PC-3 (cell line): ENCODE results near the gene LAMA5. TPM values are rescaled to one million over a fixed set of nuclear protein-coding genes. Genes with fewer than 3 reads are reported as not detected.
A peak's percentile ranks its signal among the peaks of the same experiment; 100 is the strongest.

Source experiments
- ATAC-seq: fragments of 200-7000 bp; cut with Tn5 transposase; 2 replicates; pipeline ENCODE4 v1.9.1; 2020; ENCODE audit warnings: mild to moderate bottlenecking, moderate library complexity
- BruUV-seq: library from RNA; stranded (reverse); fragments of 400-500 nt; replicated peaks from 2 replicates; lab custom pipeline; 2021; lab: Mats Ljungman, UMichigan
- CTCF ChIA-PET: fragments of 300-600 bp; sonication (Branson Sonifier 250); formaldehyde crosslinking; loops from one replicate; lab custom pipeline; 2022; ENCODE audit warnings: antibody characterized with exemption; lab: Charles Lee
- POLR2A ChIA-PET: fragments of 300-600 bp; sonication (Branson Sonifier 250); formaldehyde crosslinking; loops from one replicate; lab custom pipeline; 2022; ENCODE audit warnings: antibody characterized with exemption; ENCODE audit not compliant: unreplicated experiment; lab: Charles Lee
- DNase-seq: peaks from one replicate; pipeline ENCODE4 v3.0.0-alpha.2; 2015
- H2AFZ ChIP-seq: fragments of 300-600 bp; sonication (generic); 2 replicates; pipeline ENCODE4 v1.6.0; 2016; ENCODE audit warnings: antibody characterized with exemption, low read length
- H3F3A ChIP-seq: fragments of 300-600 bp; sonication (generic); one replicate; pipeline ENCODE4 v1.6.0; 2017; ENCODE audit warnings: antibody characterized with exemption, low read length, control low read depth, mild to moderate bottlenecking; ENCODE audit not compliant: unreplicated experiment
- H3K27ac ChIP-seq: fragments of 300-600 bp; sonication (generic); 2 replicates; pipeline ENCODE4 v1.5.1; 2016; ENCODE audit warnings: mild to moderate bottlenecking, low read length
- H3K27me3 ChIP-seq: fragments of 300-600 bp; sonication (generic); 2 replicates; pipeline ENCODE4 v1.6.1; 2016; ENCODE audit warnings: low read length, mixed read lengths
- H3K36me3 ChIP-seq: fragments of 300-600 bp; sonication (generic); 2 replicates; pipeline ENCODE4 v1.6.1; 2016; ENCODE audit warnings: low read depth, mixed run types, low read length, mixed read lengths
- H3K4me1 ChIP-seq: fragments of 300-600 bp; sonication (generic); 2 replicates; pipeline ENCODE4 v1.5.1; 2016; ENCODE audit warnings: low read length; ENCODE audit not compliant: insufficient read depth
- H3K4me2 ChIP-seq: fragments of 300-600 bp; sonication (generic); 2 replicates; pipeline ENCODE4 v1.6.0; 2016; ENCODE audit warnings: low read length
- H3K4me3 ChIP-seq: fragments of 300-600 bp; sonication (generic); 2 replicates; pipeline ENCODE4 v1.5.1; 2016; ENCODE audit warnings: mild to moderate bottlenecking, low read length, mixed read lengths
- H3K79me2 ChIP-seq: fragments of 300-600 bp; sonication (generic); 2 replicates; pipeline ENCODE4 v1.6.1; 2017; ENCODE audit warnings: low read length, mixed read lengths
- H3K9ac ChIP-seq: fragments of 300-600 bp; sonication (generic); 2 replicates; pipeline ENCODE4 v1.6.0; 2016; ENCODE audit warnings: mild to moderate bottlenecking, low read length
- H3K9me2 ChIP-seq: fragments of 300-600 bp; sonication (generic); replicated peaks from 2 replicates; pipeline ENCODE4 v1.6.1; 2016; ENCODE audit warnings: mixed run types, low read length, mixed read lengths
- H3K9me3 ChIP-seq: fragments of 300-600 bp; sonication (generic); 2 replicates; pipeline ENCODE4 v1.6.1; 2016; ENCODE audit warnings: low read length, mixed read lengths
- H4K20me1 ChIP-seq: fragments of 300-600 bp; sonication (generic); 2 replicates; pipeline ENCODE4 v1.6.1; 2016; ENCODE audit warnings: low read length, mixed read lengths
- EZH2 ChIP-seq: fragments of 300-600 bp; sonication (generic); IDR thresholded peaks from one replicate; pipeline ENCODE4 v1.6.1; 2017; ENCODE audit warnings: antibody characterized with exemption, mild to moderate bottlenecking, low read length; ENCODE audit not compliant: unreplicated experiment
- EZH2phosphoT487 ChIP-seq: fragments of 300-600 bp; sonication (generic); IDR thresholded peaks from 2 replicates; pipeline ENCODE4 v1.6.1; 2018; ENCODE audit warnings: mild to moderate bottlenecking, antibody characterized with exemption, low read length, borderline replicate concordance
- intact Hi-C: fragments of 100-400 bp; cut with micrococcal nuclease; formaldehyde crosslinking; loops from 2 replicates; pipeline ENCODE4 v1.9.0; 2023
- total RNA-seq: library from RNA; depleted of rRNA; stranded (reverse); fragments of >200 nt; gene quantifications from 2 replicates; pipeline ENCODE4 v1.2.3, GENCODE V29; 2014
- TF ChIP-seq, protein P1 (sequence below): fragments of 300-600 bp; sonication (generic); conservative IDR thresholded peaks from 2 replicates; pipeline ENCODE4 v1.5.1; 2017; ENCODE audit warnings: antibody characterized with exemption, low read depth, mild to moderate bottlenecking, low read length

LAMA5 gene
- total RNA-seq, 1 experiment from 2014 or later: 196 TPM

DNA sequence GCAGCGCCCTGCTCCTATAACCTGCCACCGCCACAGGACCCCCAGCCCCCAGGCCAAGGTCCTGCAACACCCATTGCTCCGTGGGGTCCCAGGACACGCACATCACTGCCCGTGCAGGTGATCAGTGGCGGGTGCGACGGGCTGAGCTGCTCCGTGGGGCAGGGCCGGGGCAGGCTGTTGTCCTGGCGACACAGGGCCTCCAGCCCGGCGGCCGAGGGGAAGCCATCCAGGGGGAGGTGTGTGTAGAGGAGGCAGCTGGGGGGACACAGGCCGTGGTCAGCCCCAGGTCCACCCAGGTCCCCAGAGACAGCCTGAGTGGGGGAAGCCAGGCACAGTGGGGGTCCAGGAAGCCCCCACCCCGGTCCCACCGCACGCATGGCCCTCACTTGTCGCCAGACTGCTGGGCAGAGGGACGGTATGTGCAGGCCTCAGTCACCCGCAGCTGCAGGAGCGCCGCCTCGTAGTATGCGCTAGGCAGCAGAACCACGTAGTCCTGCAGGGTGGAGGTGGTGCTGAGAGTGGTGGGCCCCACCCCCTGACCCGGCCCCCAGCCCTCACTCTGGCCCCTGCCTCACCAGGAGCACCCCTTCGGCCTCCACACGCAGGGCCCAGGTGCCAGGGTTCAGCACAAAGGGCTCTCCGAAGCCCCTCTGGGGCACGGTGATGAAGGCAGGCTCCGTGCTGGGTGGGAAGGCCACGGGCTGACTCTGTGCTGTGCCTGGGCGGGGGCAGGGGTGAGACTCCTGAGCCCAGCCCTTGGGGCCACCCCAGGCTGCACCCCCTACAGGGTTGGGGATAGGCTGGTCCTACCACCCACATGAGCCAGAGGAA, 33.9 kb downstream of the LAMA5 start:
- Histone ChIP-seq H3F3A (no peaks in the 10 kb centered on the region), H3K9ac (no peak overlapping the region), H3K27ac (no peak overlapping the region), H3K9me2 (no peaks in the 10 kb centered on the region), H2AFZ (no peak overlapping the region), H3K4me2 (no peak overlapping the region), H4K20me1 (no peaks in the 10 kb centered on the region; the same call in 1 of the 2 replicates), H3K27me3 (no peaks in the 10 kb centered on the region), H3K4me1 (no peaks in the 10 kb centered on the region), H3K9me3 (no peaks in the 10 kb centered on the region), H3K4me3 (no peak overlapping the region), H3K79me2 (no peaks in the 10 kb centered on the region), H3K36me3 (peaks cover 64% of the 10 kb centered on the region)
- CTCF ChIA-PET: interaction anchor here (0.6 kb wide), 1 partner anchor 28 kb away, joined by 3 read pairs; no protein-coding TSS in a partner anchor
- no peak for DNase-seq
- intact Hi-C loops: no loop called here
- POLR2A ChIA-PET: interaction anchor here (0.6 kb wide), 1 partner anchor 12 kb away, joined by 3 read pairs; no protein-coding TSS in a partner anchor
- TF ChIP-seq EZH2 (no peak), EZH2phosphoT487 (no peak)
- TF ChIP-seq, protein P1, sequence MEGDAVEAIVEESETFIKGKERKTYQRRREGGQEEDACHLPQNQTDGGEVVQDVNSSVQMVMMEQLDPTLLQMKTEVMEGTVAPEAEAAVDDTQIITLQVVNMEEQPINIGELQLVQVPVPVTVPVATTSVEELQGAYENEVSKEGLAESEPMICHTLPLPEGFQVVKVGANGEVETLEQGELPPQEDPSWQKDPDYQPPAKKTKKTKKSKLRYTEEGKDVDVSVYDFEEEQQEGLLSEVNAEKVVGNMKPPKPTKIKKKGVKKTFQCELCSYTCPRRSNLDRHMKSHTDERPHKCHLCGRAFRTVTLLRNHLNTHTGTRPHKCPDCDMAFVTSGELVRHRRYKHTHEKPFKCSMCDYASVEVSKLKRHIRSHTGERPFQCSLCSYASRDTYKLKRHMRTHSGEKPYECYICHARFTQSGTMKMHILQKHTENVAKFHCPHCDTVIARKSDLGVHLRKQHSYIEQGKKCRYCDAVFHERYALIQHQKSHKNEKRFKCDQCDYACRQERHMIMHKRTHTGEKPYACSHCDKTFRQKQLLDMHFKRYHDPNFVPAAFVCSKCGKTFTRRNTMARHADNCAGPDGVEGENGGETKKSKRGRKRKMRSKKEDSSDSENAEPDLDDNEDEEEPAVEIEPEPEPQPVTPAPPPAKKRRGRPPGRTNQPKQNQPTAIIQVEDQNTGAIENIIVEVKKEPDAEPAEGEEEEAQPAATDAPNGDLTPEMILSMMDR: no peak
- TSS peak; percentile 49 for BruUV-seq
- ATAC-seq: no peak

DNA sequence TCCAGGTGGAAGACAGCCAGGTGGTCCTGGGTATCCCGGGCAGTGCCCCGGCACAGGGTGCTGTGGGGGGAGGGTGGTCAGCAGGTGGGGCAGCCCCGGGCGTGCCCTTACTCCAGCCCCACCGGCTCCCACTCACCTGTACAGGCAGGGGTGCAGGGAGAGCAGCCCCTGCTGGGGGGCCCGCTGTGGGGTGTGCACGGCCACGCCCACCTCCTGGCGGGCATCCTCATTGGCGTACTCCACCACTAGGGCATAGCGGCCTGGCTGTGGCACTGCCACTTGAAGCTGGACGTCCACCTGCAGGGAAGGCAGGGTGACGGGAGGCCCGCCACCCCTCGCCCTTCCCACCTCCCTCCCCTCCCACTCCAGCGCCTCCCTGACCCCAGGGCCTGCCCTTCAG, 34.7 kb downstream of the LAMA5 start:
- Histone ChIP-seq H3K4me2 (no peak overlapping the region), H3K79me2 (no peaks in the 10 kb centered on the region), H3K9me2 (no peaks in the 10 kb centered on the region), H3K36me3 (peaks cover 68% of the 10 kb centered on the region), H3K27ac (no peak overlapping the region), H3K27me3 (no peaks in the 10 kb centered on the region), H4K20me1 (no peaks in the 10 kb centered on the region; the same call in 1 of the 2 replicates), H3K9me3 (no peaks in the 10 kb centered on the region), H3F3A (no peaks in the 10 kb centered on the region), H3K9ac (no peak overlapping the region), H3K4me3 (no peak overlapping the region), H3K4me1 (no peaks in the 10 kb centered on the region), H2AFZ (no peak overlapping the region)
- POLR2A ChIA-PET: interaction anchor here (0.6 kb wide), 1 partner anchor 13 kb away, joined by 3 read pairs; no protein-coding TSS in a partner anchor
- CTCF ChIA-PET: no interaction called here
- no peak for ATAC-seq
- intact Hi-C loops: no loop called here
- no TSS peak for BruUV-seq
- TF ChIP-seq, protein P1: no peak
- TF ChIP-seq EZH2phosphoT487: no peak
- no peak for TF ChIP-seq EZH2
- DNase-seq: no peak

DNA sequence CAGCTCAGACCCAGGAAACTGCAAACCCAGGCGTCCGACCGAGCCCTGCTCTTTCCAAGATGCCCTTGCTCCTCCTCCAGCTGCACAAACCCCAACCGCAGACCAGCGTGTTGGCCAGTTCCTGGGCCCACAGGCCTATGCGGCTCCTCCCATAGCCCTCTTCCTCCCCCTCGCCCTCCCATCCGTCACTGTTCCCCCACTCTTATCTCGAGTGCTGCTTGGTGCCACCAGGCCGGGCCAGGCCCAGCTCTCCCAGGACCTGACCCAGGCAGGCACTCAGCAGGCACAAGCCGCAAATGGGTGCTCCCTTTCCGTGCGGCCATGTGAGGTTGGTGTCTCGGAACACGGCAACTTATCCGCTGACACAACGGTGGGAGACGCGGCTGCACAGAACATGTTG, 35.8 kb downstream of the LAMA5 start:
- Histone ChIP-seq H2AFZ (no peak overlapping the region), H3K79me2 (no peaks in the 10 kb centered on the region), H3K9me3 (no peaks in the 10 kb centered on the region), H4K20me1 (no peaks in the 10 kb centered on the region; the same call in 1 of the 2 replicates), H3K27ac (no peak overlapping the region), H3K36me3 (peaks cover 72% of the 10 kb centered on the region), H3K9me2 (no peaks in the 10 kb centered on the region), H3F3A (no peaks in the 10 kb centered on the region), H3K4me2 (no peak overlapping the region), H3K4me1 (no peaks in the 10 kb centered on the region), H3K27me3 (no peaks in the 10 kb centered on the region), H3K4me3 (no peak overlapping the region), H3K9ac (no peak overlapping the region)
- no peak for TF ChIP-seq EZH2
- TF ChIP-seq, protein P1: no peak
- TF ChIP-seq EZH2phosphoT487: no peak
- DNase-seq (no peak), ATAC-seq (no peak)
- BruUV-seq: no TSS peak
- CTCF ChIA-PET: no interaction called here
- POLR2A ChIA-PET: no interaction called here
- intact Hi-C loops: no loop called here
